ENCODE results near the gene BLNK.

The BLNK gene

GRCh38 chr10:96287392-96288105, 16.2 kb upstream of the BLNK start:
- no peak for DNase-seq

DNA sequence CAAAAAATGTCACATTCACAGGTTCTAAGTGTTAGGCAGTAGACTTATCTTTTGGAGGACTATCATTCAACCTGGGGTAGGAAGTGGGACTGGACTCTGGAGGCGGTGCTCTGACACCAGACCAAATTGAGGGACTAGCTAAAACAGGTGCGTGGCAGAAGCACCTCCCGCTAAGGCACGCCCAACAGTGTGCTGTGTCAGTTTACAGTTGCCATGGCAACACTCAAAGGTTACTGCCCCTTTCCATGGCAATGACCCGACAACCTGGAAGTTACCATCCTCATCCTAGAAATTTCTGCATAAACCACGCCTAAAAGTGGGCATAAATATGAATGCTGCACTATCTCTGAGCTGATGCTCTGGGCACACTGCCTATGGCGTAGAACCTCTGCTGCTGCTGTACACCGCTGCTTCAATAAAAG, 14.0 kb upstream of the BLNK start:
- DNase-seq: no peak

- no peak for DNase-seq
Observed at GRCh38 chr10:96283756-96284155, 12.4 kb upstream of the BLNK start.

GRCh38 chr10:96283351-96283750, 12.0 kb upstream of the BLNK start:
- no peak for DNase-seq

DNA sequence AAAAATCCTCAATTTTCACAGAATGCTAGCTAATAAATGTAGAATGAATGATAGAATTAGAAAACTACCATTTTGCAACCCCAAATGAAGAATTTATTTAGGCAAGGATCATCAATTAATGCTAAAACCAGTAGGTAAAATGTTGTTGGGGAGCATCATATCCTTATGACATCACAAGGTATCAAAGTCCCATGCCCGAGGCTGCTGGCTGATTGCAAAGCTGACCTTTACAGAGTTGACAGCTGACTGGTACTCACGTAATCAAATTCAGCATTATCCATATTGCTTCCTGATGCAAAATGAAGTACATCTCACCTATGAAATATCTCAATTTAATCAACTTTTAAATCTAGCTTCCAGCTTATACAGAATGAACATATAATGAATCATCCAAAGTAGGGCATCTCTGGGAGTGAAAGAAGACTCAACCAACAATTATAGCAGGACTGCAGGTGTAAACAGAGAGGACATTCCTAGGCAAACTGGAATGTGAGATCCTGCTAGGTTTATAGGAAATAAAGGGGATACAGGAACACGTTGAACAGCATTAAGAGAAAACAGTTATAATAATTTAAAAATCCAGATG, 10.2 kb upstream of the BLNK start:
- no peak for DNase-seq

DNA sequence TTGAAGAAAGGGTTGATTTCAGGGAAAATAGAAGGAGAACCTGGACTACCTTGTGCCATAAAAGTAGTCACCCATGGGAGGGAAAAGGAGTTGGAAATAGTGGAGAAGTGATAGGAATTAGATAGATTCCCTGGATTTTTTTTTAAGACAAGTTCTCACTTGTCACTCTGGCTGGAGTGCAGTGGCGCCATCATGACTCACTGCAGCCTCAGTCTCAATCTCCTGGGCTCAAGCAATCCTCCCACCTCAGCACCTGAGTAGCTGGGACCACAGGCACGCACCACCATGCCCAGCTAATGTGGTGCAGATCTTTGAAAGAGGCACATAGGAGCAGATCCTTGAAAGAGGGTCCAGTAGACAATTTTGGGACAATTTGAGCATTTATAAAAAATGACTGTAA, 9.5 kb upstream of the BLNK start:
- no peak for DNase-seq

- no peak for DNase-seq
Observed at GRCh38 chr10:96279191-96279641, 7.8 kb upstream of the BLNK start.

- DNase-seq: no peak
Observed at GRCh38 chr10:96276831-96277230, 5.5 kb upstream of the BLNK start.

- no peak for DNase-seq
Observed at GRCh38 chr10:96276426-96276825, 5.1 kb upstream of the BLNK start.

- DNase-seq: no peak
Observed at GRCh38 chr10:96275685-96276418, 4.5 kb upstream of the BLNK start.

GRCh38 chr10:96272316-96273280, 1.2 kb upstream of the BLNK start:
- no peak for DNase-seq

DNA sequence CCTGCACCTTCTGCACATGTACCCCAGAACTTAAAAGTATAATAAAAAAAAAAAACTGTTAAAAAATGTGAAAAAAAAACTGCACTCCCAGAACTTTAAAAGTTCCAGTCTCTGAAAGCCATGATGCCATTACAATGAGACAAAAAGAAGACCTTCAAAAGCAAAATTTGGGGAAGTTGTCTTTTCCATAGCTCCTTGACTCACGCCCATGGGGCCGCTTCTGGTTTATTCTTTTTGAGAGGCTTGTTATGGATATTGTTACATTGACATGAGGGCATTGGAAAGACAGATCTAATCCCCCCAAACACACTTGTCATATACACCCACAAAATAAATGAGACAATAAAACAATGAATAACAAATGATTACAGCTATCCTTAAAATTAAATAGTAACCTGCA, 798 bp downstream of the BLNK start:
- no peak for DNase-seq

GRCh38 chr10:96269438-96270300, 1.7 kb downstream of the BLNK start:
- DNase-seq: no peak

GRCh38 chr10:96268341-96268909, 2.9 kb downstream of the BLNK start:
- no peak for DNase-seq

DNA sequence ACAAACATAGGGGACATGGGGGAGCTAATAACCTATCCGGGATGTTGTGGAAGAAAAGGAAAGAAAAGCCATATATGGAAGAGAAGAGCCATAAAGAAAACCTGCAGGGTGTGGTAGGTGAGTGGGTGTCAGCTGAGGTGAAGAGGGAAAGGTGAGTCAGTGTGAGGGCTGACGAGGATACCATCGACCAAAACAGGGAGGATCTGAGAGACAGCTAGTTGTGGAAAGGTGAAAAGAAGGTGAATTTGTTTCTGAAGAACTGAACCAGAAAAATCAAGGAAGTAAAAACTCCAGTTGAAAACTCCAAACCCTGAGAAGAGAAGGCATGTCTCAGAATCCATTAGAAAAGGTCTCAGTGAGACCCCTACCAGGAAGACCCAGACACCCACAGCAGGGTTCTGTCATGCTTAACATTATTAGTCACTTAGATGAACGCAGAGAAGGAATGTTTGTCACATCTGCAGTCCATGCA, 4.1 kb downstream of the BLNK start:
- no peak for DNase-seq

GRCh38 chr10:96266118-96266770, 5.1 kb downstream of the BLNK start:
- no peak for DNase-seq

- no peak for DNase-seq
Observed at GRCh38 chr10:96264938-96265337, 6.4 kb downstream of the BLNK start.

DNA sequence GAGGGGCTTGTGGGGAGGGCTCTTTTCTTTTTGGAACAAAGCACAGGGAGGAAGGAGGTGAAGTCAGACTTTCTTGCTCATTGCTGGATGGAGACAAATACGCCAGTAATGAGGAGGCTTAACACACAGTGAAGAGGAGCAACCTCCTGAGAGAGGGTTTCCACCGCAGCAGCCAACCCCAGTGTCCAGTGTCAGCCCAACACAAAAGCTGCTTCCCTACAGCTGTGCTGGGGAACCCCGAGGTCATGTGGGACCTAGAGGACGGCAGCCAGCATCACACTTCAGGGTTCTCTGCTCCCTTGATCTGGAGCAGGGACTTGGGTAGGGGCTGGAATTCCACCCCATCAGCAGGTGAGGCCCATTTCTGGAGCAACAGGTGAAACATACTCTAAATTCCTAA, 7.7 kb downstream of the BLNK start:
- DNase-seq: no peak

- no peak for DNase-seq
Observed at GRCh38 chr10:96263176-96263575, 8.2 kb downstream of the BLNK start.

DNA sequence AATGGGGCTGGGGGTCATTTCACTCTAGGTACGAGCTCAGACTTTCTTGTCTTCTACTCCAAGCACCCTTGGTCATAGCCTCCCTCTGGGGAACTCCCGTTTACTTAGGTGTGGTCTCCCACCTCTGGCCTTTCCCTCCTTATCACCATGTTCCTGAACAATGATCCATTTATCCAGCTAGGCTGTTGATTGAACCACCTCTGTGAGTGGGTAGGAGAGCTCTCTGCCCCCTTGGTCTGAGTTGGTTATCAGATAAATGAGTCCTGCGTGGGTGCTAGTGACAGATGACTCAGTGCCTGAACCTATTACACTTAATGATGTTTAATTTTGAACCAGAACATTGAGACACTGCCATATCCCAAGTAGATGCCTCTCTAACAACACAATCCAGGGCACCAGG, 9.4 kb downstream of the BLNK start:
- DNase-seq: no peak

GRCh38 chr10:96261132-96261531, 10.2 kb downstream of the BLNK start:
- DNase-seq: no peak
